Measurements from ENCODE around the gene MYO9B. TPM values are rescaled to one million over a fixed set of nuclear protein-coding genes. Genes with fewer than 3 reads are reported as not detected.

Gene MYO9B
- total RNA-seq, 3 donors from 2014 or later (not counting 1 experiment from before 2014, with no cell fraction given) = 321 to 378 (median 365) TPM

DNA sequence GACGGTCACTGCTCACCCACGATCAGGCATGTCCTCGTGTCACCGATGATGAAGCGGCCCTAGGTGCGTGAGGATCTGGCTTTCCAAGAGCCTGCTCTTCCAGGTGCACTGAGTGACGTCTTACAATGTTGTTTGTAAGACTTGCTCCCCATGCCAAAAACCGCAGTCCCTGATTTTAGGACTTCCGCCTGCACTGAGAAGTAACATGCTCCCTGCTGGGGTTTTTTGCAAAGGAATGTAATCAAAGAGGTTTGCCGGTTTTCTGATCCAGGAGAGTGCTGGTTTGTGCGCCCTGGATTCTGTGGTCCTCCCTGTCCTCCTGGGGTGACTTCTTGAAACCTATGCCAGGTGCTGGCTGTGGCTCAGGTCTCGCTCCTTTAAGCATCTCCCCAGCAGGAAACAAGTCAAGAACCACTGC is 38.8 kb downstream of the MYO9B start:
- H3K4me1 Mint-ChIP-seq = peaks cover 66 to 67% of the 10 kb centered on the region in 2 donors
- intact Hi-C loops (cut with micrococcal nuclease) = no loop called here
- H3K27me3 Mint-ChIP-seq (ENCODE audit: low read depth in 2 of 2) = no peaks in the 10 kb centered on the region
- peak overlapping the region; percentile 28 for H3K4me3 Mint-ChIP-seq
- Histone ChIP-seq H3K4me1 (ENCODE audit: control insufficient read depth, insufficient read depth, low read length) (peaks cover 67% of the 10 kb centered on the region), H3K36me3 (ENCODE audit: control insufficient read depth, insufficient read depth, low read length) (peaks cover 26% of the 10 kb centered on the region), H3K9me3 (ENCODE audit: control insufficient read depth, insufficient read depth, low read length) (no peaks in the 10 kb centered on the region), H3K4me3 (ENCODE audit: low read length) (no peak overlapping the region), H3K27ac (ENCODE audit: low read length) (no peak overlapping the region), H3K27me3 (ENCODE audit: control insufficient read depth, insufficient read depth, low read length) (no peaks in the 10 kb centered on the region)
- no peak for DNase-seq
- H3K27ac Mint-ChIP-seq = peak overlapping the region; percentile 64 to 70
- no peaks in the 10 kb centered on the region for H3K9me3 Mint-ChIP-seq
- H3K36me3 Mint-ChIP-seq = no peaks in the 10 kb centered on the region
- 97% methylated on average over 12 of the region's 12 CpGs for WGBS (ENCODE audit: insufficient coverage)
- ATAC-seq = no peak
- TF ChIP-seq, protein P1, sequence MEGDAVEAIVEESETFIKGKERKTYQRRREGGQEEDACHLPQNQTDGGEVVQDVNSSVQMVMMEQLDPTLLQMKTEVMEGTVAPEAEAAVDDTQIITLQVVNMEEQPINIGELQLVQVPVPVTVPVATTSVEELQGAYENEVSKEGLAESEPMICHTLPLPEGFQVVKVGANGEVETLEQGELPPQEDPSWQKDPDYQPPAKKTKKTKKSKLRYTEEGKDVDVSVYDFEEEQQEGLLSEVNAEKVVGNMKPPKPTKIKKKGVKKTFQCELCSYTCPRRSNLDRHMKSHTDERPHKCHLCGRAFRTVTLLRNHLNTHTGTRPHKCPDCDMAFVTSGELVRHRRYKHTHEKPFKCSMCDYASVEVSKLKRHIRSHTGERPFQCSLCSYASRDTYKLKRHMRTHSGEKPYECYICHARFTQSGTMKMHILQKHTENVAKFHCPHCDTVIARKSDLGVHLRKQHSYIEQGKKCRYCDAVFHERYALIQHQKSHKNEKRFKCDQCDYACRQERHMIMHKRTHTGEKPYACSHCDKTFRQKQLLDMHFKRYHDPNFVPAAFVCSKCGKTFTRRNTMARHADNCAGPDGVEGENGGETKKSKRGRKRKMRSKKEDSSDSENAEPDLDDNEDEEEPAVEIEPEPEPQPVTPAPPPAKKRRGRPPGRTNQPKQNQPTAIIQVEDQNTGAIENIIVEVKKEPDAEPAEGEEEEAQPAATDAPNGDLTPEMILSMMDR (IDR thresholded peaks at IDR 0.05) = no peak

DNA sequence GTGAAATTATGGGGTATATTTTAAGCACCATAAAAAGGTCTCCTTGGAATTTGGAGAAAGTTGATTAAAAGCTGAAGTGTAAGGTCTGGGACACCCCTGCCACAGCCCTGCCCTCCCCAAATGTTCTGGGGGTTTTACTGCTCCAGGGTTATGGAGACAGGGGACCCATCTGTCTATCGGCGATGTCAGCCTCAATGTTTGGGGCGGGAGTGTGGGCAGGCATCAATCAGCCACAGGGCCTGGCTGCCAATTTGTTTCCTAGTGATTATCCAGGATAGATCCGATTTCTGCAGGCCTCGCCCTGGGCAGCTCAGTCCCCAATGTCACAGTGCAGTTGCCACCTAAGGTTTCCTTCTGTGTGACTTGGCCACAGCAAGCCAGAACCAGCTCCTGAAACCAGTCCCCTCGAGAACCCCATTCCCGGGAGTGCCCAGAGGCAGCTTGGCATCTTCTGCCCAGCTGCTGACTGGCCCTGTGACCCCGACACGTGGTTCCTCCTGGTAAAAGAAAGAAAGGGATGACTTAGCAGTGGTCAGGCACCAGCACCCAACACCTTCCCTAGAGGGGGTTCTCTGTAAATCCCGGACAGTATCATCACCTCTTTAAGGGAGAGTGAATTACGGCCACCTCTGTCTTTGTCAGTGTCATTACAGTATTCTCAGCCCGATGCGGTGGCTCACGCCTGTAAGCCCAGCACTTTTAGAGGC is 41.6 kb downstream of the MYO9B start:
- 81% methylated on average over 14 of the region's 14 CpGs for WGBS (ENCODE audit: insufficient coverage)
- Mint-ChIP-seq H3K36me3 (no peaks in the 10 kb centered on the region), H3K4me3 (no peak overlapping the region), H3K27me3 (ENCODE audit: low read depth in 2 of 2) (no peaks in the 10 kb centered on the region), H3K4me1 (peaks cover 41 to 56% of the 10 kb centered on the region in 2 donors), H3K9me3 (no peaks in the 10 kb centered on the region), H3K27ac (peak overlapping the region in 1 of 2 donors; percentile 51)
- TF ChIP-seq, protein P1 (IDR thresholded peaks at IDR 0.05) = no peak
- Histone ChIP-seq H3K27ac (ENCODE audit: low read length) (no peak overlapping the region), H3K36me3 (ENCODE audit: control insufficient read depth, insufficient read depth, low read length) (peaks cover 14% of the 10 kb centered on the region), H3K27me3 (ENCODE audit: control insufficient read depth, insufficient read depth, low read length) (no peaks in the 10 kb centered on the region), H3K9me3 (ENCODE audit: control insufficient read depth, insufficient read depth, low read length) (no peaks in the 10 kb centered on the region), H3K4me3 (ENCODE audit: low read length) (no peak overlapping the region), H3K4me1 (ENCODE audit: control insufficient read depth, insufficient read depth, low read length) (peaks cover 48% of the 10 kb centered on the region)
- no peak for DNase-seq
- no peak for ATAC-seq
- intact Hi-C loops (cut with micrococcal nuclease) = no loop called here

DNA sequence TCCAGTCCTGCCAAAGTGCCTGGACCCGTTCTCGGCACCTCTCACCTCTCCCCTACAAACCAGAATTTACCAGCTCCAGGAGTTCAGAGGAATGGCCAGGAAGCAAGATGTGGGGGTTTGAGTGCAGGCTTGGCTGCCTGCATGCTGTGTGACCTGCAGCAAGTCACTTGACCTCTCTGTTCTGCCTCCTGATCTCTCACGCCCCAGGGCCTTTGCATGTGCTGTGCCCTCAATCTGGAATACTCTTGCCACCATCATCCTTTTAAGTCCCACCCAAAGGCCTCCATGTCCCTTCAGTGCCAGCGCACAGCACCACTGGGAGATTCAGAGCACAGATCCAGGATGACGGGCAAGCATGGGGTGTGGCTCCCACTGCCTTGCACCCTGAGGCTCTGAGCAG is 43.4 kb downstream of the MYO9B start:
- Histone ChIP-seq H3K36me3 (ENCODE audit: control insufficient read depth, insufficient read depth, low read length) (peaks cover 12% of the 10 kb centered on the region), H3K9me3 (ENCODE audit: control insufficient read depth, insufficient read depth, low read length) (no peaks in the 10 kb centered on the region), H3K4me3 (ENCODE audit: low read length) (no peak overlapping the region), H3K27me3 (ENCODE audit: control insufficient read depth, insufficient read depth, low read length) (no peaks in the 10 kb centered on the region), H3K27ac (ENCODE audit: low read length) (no peak overlapping the region), H3K4me1 (ENCODE audit: control insufficient read depth, insufficient read depth, low read length) (peaks cover 44% of the 10 kb centered on the region)
- no peak overlapping the region for H3K27ac Mint-ChIP-seq
- no peaks in the 10 kb centered on the region for H3K9me3 Mint-ChIP-seq
- no peak overlapping the region for H3K4me3 Mint-ChIP-seq
- no peaks in the 10 kb centered on the region for H3K36me3 Mint-ChIP-seq
- intact Hi-C loops (cut with micrococcal nuclease) = no loop called here
- H3K4me1 Mint-ChIP-seq = peaks cover 26 to 54% of the 10 kb centered on the region in 2 donors
- 91% methylated on average over 5 of the region's 5 CpGs for WGBS (ENCODE audit: insufficient coverage)
- ATAC-seq = no peak
- TF ChIP-seq, protein P1 (IDR thresholded peaks at IDR 0.05) = no peak
- H3K27me3 Mint-ChIP-seq (ENCODE audit: low read depth in 2 of 2) = no peaks in the 10 kb centered on the region
- DNase-seq = no peak
